Muscle of leg (tissue), 11 donors: Measurements from ENCODE around the gene FZD7. TPM values are rescaled to one million over a fixed set of nuclear protein-coding genes. Genes with fewer than 3 reads are reported as not detected.

Experiments
- DNase-seq: peaks from one replicate; pipeline ENCODE4 v3.0.0; 2013
- H3K27ac ChIP-seq: one replicate; pipeline ENCODE4 v1.5.1; 2013; ENCODE audit warnings: mild to moderate bottlenecking, low read length, control low read depth
- H3K27me3 ChIP-seq: one replicate; pipeline ENCODE4 v1.6.1; 2013; ENCODE audit warnings: low read length; ENCODE audit not compliant: control insufficient read depth, insufficient read depth
- H3K36me3 ChIP-seq: one replicate; pipeline ENCODE4 v1.6.1; 2013; ENCODE audit warnings: low read length; ENCODE audit not compliant: control insufficient read depth, insufficient read depth
- H3K4me1 ChIP-seq: one replicate; pipeline ENCODE4 v1.6.1; 2013; ENCODE audit warnings: low read length; ENCODE audit not compliant: control insufficient read depth, insufficient read depth
- H3K4me3 ChIP-seq: one replicate; pipeline ENCODE4 v1.5.1; 2013; ENCODE audit warnings: low read length, control low read depth
- H3K9me3 ChIP-seq: replicated peaks from 2 replicates; pipeline ENCODE4 v1.6.1; 2013; ENCODE audit warnings: low read depth, low read length; ENCODE audit not compliant: control insufficient read depth
- WGBS: methylation state at CpG from one replicate; pipeline ENCODE4 v1.1.5; 2013; ENCODE audit warnings: missing lambda C conversion rate; ENCODE audit not compliant: insufficient coverage; 5-methylcytosine and 5-hydroxymethylcytosine counted together
- polyA plus RNA-seq, 8 donors: library from polyadenylated mRNA; unstranded; fragments of 120-200 nt; gene quantifications; one replicate each; pipeline versions ENCODE4 v1.2.1 to v1.2.3, GENCODE V29; 2013; ENCODE audit warnings: inconsistent platforms in 1 of 8, low replicate concordance in 1 of 8; ENCODE audit not compliant: insufficient read length in 8 of 8, insufficient read depth in 1 of 8
- total RNA-seq: library from RNA; stranded (reverse); fragments of 120-200 nt; gene quantifications from one replicate; pipeline ENCODE4 v1.2.4, GENCODE V29; 2013

FZD7 gene
- total and polyA plus RNA-seq, 9 donors: 22.4 to 37.3 (median 28.6) TPM

DNA sequence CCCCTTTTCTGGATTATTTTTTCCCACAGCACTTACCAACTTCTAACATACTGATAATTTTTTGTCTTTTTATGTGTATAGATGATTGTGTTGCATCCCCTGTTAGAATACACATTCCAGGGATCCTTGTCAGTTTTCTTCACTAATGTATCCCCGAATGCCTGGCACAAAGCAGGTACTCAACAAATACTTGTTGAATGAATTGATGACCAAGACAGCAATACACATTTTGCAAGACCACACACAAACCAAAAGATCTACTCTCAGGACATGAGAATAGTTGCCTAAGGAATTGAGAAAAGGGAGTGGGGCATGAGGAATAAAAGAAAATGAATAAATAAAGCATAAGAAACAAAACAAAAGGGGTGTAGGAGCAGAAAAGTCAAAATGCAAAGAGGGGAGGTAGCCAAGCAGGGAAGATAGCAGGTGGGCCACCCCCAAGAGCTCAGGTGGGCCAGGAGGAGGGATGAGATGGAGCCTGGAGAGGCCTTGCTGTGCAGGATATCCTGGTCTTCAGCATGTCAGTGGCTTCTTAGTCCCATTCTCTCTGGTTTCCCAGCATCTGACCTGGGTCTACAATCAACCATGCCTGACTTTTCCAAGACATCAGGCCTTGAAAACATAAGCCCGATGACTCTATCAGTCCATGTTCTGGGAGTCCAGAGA lies 38.5 kb upstream of the FZD7 start:
- no peak overlapping the region for H3K4me3 ChIP-seq
- H3K27me3 ChIP-seq: peaks cover 2% of the 10 kb centered on the region
- no peak overlapping the region for H3K27ac ChIP-seq
- 100% methylated on average over 1 of the region's 2 CpGs for WGBS
- no peaks in the 10 kb centered on the region for H3K36me3 ChIP-seq
- no peak for DNase-seq
- no peaks in the 10 kb centered on the region for H3K9me3 ChIP-seq
- H3K4me1 ChIP-seq: peaks cover 7% of the 10 kb centered on the region

DNA sequence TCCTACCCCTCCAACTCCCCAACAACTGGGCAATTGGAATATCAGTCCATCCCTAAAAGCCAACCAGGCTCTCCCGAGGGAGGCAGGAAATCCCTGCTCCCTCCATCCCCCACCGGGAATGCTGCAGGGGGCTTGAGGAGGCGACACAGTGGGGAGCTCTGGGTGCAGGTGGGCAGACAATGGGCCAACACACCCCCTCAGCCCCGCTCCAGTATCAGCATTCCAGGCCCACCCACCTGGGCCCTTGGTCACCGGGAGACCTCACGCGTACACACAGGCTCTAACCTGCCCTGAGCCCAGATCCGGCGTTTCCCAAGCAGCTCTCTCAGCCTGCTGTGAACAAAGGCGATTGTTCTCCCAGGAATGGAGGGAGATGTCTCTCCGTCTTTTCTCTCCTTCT lies 37.6 kb upstream of the FZD7 start:
- no peak overlapping the region for H3K4me3 ChIP-seq
- H3K27ac ChIP-seq: no peak overlapping the region
- no peaks in the 10 kb centered on the region for H3K36me3 ChIP-seq
- peaks cover 7% of the 10 kb centered on the region for H3K4me1 ChIP-seq
- 34% methylated on average over 9 of the region's 11 CpGs for WGBS
- no peaks in the 10 kb centered on the region for H3K9me3 ChIP-seq
- no peak for DNase-seq
- H3K27me3 ChIP-seq: peaks cover 2% of the 10 kb centered on the region

GRCh38 chr2:201996679-201997314 lies 36.9 kb upstream of the FZD7 start:
- no peak for DNase-seq
- H3K4me1 ChIP-seq: peaks cover 7% of the 10 kb centered on the region
- peaks cover 2% of the 10 kb centered on the region for H3K27me3 ChIP-seq
- no peak overlapping the region for H3K27ac ChIP-seq
- no peaks in the 10 kb centered on the region for H3K36me3 ChIP-seq
- H3K4me3 ChIP-seq: no peak overlapping the region
- no CpG with 5 or more reads among the region's 8 CpGs for WGBS
- no peaks in the 10 kb centered on the region for H3K9me3 ChIP-seq

DNA sequence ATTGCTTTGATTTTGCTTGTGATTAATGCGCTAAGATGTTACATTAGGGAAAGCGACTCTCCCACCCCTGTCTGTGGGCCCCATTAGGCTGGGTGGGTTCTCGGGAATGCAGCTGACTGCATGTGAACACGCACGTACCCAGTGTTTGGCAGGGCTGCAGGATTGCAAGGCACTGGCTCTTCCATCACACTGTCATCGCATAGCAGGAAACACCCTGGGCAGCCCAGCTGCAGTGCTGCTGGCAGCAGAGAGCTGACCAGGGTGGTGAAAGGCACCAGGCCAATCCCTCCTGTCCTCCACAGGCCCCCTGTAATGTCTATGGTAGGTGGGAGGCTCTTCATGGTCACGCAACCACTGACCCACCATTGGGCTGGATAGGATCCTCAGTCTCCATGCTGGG lies 34.4 kb upstream of the FZD7 start:
- Histone ChIP-seq H3K27ac (no peak overlapping the region), H3K9me3 (no peaks in the 10 kb centered on the region), H3K4me3 (no peak overlapping the region), H3K27me3 (peaks cover 2% of the 10 kb centered on the region), H3K36me3 (no peaks in the 10 kb centered on the region), H3K4me1 (peaks cover 7% of the 10 kb centered on the region)
- DNase-seq: peak; percentile 50
- 32% methylated on average over 4 of the region's 7 CpGs for WGBS

- H3K9me3 ChIP-seq: no peaks in the 10 kb centered on the region
- no CpG with 5 or more reads among the region's 2 CpGs for WGBS
- no peaks in the 10 kb centered on the region for H3K27me3 ChIP-seq
Observed at GRCh38 chr2:202001826-202002225, 31.8 kb upstream of the FZD7 start.

GRCh38 chr2:202002381-202002780 lies 31.3 kb upstream of the FZD7 start:
- Histone ChIP-seq H3K9me3 (no peaks in the 10 kb centered on the region), H3K27ac (no peak overlapping the region), H3K4me3 (no peak overlapping the region), H3K27me3 (no peaks in the 10 kb centered on the region), H3K36me3 (no peaks in the 10 kb centered on the region), H3K4me1 (peaks cover 13% of the 10 kb centered on the region)
- WGBS: no CpG with 5 or more reads among the region's 6 CpGs
- no peak for DNase-seq

More at GRCh38 chr2:202001826-202002225, 31.8 kb upstream of the FZD7 start:
- Histone ChIP-seq H3K27ac (no peak overlapping the region), H3K4me1 (peaks cover 7% of the 10 kb centered on the region), H3K36me3 (no peaks in the 10 kb centered on the region), H3K4me3 (no peak overlapping the region)
- DNase-seq: no peak

- 45% methylated on average over 2 of the region's 3 CpGs for WGBS
- Histone ChIP-seq H3K27me3 (no peaks in the 10 kb centered on the region), H3K9me3 (no peaks in the 10 kb centered on the region), H3K27ac (no peak overlapping the region), H3K4me3 (no peak overlapping the region), H3K4me1 (peaks cover 22% of the 10 kb centered on the region), H3K36me3 (no peaks in the 10 kb centered on the region)
- no peak for DNase-seq
Observed at GRCh38 chr2:202005272-202005887, 28.3 kb upstream of the FZD7 start.

DNA sequence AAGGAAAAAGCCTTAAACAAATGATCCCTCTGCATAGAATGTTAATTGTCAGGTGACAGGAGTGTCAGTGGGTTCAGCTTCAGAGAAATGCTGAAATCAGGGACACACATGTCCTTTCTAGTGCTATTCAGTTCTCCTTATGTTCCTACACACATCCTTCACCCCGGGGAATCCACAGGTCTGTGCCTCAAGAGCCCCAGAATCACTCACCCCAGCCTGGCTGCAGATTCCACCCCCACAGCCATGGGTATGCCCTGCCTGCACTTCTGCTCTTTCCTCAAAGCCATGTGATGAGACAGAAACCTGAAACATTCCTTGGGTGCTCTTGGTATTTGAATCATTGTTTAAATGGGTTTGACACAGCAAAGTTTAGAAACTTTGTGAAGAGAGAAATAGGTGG lies 27.4 kb upstream of the FZD7 start:
- H3K4me1 ChIP-seq: peaks cover 22% of the 10 kb centered on the region
- H3K27me3 ChIP-seq: no peaks in the 10 kb centered on the region
- H3K36me3 ChIP-seq: no peaks in the 10 kb centered on the region
- H3K27ac ChIP-seq: no peak overlapping the region
- WGBS: 71% methylated on average over 1 of the region's 1 CpG
- H3K4me3 ChIP-seq: no peak overlapping the region
- no peak for DNase-seq
- no peaks in the 10 kb centered on the region for H3K9me3 ChIP-seq

DNA sequence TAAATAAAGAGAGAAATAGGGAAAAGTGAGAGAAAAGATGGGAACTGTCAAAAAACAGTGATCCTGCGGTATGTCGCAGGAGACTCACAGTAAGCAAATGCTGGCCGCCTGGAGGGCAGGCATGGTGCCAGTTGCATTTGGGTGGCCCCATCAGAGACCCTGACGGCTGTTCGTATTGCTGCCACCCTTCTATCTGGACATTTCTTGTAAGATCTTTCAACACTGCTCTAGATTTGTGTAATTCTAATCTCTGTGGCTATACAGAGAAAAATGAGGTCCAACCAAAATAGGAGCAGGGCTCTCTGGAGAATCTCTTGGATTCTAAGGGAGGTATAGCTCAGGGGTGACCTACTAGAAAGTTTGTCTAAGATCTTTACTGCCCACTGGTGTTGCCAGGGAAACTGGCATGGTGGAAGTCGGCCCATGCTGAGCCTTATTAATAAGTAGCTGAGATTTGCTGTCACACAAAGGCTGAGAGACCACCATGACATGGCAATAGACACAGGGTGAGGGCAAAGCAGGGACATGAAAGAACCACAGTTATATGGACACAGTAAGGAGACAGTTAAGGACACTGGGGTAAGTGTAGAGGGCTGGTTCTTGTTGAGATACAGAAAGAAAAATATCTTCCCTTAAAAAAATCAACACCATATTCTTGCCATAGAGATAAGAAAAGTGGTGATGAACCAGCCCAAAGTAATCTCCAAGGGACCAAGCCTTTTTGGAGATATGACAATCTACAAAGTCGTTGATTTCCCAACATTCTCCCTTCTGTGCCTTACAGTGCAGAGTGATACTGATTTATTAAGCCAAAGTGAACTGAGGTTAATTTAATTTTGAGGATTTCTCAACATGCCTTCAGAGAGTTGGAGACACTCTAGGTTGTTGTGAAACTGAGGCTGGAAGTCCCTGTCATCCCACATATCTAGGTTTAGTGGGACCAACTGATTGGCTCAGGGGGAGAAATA lies 26.4 kb upstream of the FZD7 start:
- DNase-seq: no peak
- WGBS: 84% methylated on average over 4 of the region's 7 CpGs
- Histone ChIP-seq H3K9me3 (no peaks in the 10 kb centered on the region), H3K36me3 (no peaks in the 10 kb centered on the region), H3K4me1 (peaks cover 22% of the 10 kb centered on the region), H3K4me3 (no peak overlapping the region), H3K27ac (no peak overlapping the region), H3K27me3 (no peaks in the 10 kb centered on the region)

DNA sequence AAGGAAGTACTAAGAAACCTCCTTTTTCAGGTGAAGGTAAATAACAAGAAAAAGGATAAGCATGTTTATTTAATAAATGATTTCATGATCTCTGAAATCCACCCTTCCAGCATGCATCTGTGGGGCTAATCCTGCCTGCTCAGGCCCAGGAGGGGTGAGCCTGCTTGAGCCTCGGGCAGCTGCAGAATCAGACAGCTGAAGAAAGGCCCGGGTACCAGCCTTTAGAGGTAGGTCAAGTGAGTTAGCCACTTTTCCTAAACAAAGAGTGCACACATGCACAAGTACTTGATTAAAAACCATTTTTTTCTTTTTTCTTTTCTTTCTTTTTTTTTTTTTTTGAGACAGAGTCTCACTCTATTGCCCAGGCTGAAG lies 25.7 kb upstream of the FZD7 start:
- WGBS: 73% methylated on average over 2 of the region's 2 CpGs
- peaks cover 22% of the 10 kb centered on the region for H3K4me1 ChIP-seq
- H3K4me3 ChIP-seq: no peak overlapping the region
- no peaks in the 10 kb centered on the region for H3K36me3 ChIP-seq
- H3K27me3 ChIP-seq: no peaks in the 10 kb centered on the region
- peak; percentile 53 for DNase-seq
- H3K27ac ChIP-seq: peak overlapping the region; percentile 80
- H3K9me3 ChIP-seq: no peaks in the 10 kb centered on the region
